Daoy (cell line): ENCODE measurements around the gene GIGYF2. TPM values are rescaled to one million over a fixed set of nuclear protein-coding genes. Genes with fewer than 3 reads are reported as not detected.
"Not testable (repeated sequence)": the region's sequence is repeated elsewhere in the genome, so short reads cannot be mapped to it uniquely, and the experiment has no call there.

ENCODE experiments used
- DNase-seq: peaks from one replicate; pipeline ENCODE4 v3.0.0-alpha.2; 2015; ENCODE audit warnings: low read depth
- total RNA-seq: library from RNA; depleted of rRNA; stranded (reverse); fragments of >200 nt; shearing (Covaris generic); gene quantifications from 2 replicates; pipeline ENCODE4 v1.2.3, GENCODE V29; 2014; rRNA removed

The GIGYF2 gene
- 44.4 and 56.9 TPM in 2 replicates for total RNA-seq

DNA sequence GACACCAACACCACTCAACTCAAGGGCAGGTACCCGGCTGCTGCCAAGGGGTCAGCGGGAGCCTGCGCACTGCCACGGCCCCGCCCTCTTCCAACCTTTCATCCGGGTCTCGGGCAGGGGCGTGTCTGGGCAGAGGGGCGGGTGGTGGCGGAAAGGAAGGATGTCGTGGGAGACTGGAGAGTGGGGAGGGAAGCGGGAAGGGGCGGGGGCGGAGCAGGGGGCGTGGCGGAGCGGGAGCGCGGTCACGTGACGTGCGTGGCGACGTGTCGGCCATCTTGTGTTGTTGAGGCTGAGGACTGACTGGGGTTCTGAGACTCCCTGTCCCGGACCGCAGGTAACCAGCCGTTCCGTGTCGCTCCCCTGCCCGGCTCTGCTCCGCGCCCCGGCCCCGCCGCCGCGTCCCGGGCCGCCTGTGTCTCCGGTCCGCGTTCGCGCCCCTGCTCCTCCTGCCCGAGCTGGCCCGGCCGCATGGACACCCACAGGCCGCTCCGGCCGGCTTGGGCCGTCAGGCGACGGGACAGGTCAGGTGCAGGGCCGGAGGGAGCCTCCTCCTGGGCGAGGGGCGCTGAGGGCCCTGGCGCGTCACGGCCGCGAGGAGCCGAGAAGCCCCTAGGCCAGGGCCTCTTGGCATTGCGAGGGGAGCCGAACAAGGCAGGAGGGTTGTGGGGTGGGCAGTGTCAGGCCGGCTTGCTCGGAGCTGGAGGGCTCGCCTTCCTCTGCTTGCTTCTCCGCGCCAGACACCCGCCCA, at the start of gene GIGYF2:
Gene GIGYF2, plus strand, starts transcription at position 273 of the 748 bp plus-strand sequence. CDS start 37,867 bp downstream, outside the sequence.
- DNase-seq, result peak; percentile 98

DNA sequence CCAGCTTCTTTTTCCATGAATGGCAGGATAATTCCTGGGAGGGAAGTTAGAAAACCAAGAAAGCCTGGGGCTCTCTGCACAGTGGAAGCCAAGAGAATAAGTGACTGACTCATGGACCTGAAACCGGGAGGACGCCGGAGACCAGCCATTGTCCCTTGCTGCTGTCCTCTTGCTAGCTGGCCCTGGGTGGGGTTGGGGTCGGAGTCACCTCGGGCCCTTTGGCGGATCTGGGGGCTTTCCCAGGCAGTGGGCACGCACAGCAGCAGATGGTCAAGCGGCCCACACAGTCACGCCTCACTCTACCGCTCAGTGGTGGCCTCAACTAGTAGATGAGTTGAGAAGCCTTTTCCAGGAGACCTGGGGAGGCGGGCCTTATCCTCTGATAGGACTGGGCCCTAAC, 48.1 kb upstream of the GIGYF2 start:
- no peak for DNase-seq

- DNase-seq, result no peak
These were observed 44.7 kb upstream of the GIGYF2 start for GRCh38 chr2:232652505-232652851.

DNA sequence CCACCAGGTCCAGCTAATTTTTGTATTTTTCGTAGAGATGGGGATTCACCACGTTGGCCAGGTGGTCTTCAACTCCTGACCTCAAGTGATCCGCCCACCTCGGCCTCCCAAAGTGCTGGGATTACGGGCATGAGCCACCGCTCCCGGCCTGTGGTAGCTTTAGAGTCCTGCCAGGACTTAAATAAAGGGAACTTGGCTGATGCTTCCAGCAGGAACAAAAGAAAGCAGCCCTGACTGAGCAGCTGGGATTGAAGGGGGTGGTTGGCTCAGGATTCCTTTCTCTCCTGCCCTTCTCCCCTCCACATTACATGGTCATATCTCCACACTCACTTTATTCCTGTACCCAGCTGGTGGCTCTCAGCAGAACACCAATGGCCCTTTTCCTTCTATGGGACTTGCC, 43.7 kb upstream of the GIGYF2 start:
- no peak for DNase-seq

- no peak for DNase-seq
These were observed 41.7 kb upstream of the GIGYF2 start for GRCh38 chr2:232655392-232655791.

DNA sequence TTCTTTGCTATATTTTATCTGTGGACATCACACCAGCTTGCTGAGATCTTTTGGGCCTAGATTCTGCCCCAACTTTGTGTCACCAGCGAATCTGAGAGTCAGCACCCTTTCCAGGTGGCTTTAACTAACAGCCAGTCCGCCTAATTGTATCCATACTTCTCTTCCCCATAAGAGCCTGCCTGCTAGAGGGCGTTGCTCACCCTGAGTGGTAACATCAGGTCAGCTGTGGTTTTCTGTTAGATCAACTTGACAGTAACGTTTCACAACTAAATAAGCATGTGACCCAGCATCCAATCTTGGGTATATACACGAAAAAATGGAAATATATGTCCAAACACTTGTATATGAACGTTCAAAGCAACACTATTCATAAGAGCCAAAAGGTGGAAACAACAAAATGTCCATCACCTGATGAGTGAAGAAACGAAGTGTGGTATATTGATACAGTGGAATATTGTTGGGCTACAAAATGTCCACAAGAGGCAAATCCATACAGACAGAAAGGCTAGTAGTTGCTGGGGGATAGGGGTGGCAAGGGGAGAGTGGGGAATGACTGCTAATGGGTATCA, 38.8 kb upstream of the GIGYF2 start:
- no peak for DNase-seq

- peak; percentile 22 for DNase-seq
These were observed 37.8 kb upstream of the GIGYF2 start for GRCh38 chr2:232659359-232659758.

- no peak for DNase-seq
These were observed 34.5 kb upstream of the GIGYF2 start for GRCh38 chr2:232662486-232663260.

DNA sequence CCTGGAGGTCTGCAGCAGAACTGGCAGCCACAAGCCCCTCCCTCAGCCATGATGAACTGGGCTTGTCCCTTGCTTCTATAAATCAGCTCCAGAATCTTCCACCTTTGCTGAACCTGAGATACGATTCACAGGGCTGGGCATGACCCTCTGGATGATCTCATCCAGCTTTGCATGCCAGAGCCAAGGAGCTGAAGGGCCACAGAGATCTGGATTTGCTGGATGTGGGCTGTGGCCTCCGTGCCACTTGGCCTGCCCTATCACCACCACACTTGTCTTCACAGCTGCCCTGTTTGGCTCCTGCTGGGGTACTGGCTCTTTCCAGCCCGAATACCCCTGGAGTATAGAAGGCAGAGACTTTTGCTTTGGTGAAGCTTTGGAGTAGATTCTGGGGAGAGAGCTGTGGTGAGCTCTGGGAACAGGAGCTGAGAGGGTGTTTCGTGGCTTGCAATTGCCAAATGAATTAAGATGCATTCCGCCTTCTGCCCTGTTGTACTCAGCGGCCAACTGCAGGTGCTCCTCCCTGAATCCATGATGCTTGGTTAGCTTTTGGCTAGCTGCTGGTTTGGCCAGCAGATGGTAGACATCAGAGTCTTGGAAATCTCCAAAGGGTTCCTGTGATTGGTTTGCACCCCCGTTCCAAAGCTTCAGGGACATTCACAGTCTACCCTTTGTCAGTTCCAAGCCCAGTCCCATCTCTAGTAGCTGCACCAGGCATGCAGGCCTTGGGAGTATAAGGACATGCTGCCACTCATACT, 30.9 kb upstream of the GIGYF2 start:
- DNase-seq, result no peak

DNA sequence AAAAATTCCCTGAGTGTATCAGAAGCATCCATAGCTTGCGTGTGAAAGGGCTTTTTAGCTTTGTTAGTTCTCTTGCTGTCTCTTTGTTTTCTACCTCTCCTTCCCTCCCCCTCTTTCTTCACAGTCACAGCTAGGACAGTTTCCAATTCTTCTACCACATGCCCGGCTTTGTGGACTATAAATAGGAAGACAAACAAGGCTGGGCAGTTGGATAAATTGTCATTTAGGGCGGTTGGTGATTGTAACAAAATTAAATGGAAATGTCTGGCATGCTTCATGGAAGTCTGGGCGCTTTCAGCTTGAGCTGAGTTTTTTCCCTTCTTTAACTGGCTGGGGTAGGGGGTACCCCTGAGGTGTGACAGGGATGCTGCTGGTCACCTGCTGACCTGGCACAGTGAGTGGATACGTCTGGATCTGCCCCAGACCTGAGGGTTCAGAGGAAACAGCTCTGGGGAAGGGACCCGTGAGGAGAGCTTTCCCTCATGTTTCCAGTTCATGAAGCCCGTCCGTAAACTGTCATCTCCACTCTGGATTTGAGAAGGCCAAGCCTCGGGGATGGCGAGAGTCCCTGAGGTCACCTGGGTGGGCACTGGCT, 29.0 kb upstream of the GIGYF2 start:
- no peak for DNase-seq

GRCh38 chr2:232668805-232669444, 28.2 kb upstream of the GIGYF2 start:
- peak; percentile 23 for DNase-seq

DNA sequence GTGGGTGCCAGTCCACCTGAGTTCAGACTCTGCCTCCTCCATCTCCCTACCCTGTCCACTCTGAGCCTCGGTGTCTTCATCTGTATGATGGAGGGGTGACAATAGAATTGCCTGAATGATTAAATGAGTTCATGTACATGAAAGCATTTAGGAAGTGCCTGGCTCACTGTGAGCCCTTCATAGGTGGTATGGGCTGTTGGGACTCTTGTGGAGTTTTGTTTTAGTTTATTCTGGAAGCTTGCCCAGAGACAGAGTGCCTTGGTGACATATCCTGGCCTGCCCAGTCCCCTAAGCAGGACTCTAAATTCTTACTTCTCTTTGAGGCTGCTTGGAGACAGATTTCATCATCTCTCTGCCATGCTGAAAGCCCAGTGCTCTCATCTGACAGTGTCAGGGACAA, 24.5 kb upstream of the GIGYF2 start:
- no peak for DNase-seq

GRCh38 chr2:232674491-232674890, 22.6 kb upstream of the GIGYF2 start:
- no peak for DNase-seq

DNA sequence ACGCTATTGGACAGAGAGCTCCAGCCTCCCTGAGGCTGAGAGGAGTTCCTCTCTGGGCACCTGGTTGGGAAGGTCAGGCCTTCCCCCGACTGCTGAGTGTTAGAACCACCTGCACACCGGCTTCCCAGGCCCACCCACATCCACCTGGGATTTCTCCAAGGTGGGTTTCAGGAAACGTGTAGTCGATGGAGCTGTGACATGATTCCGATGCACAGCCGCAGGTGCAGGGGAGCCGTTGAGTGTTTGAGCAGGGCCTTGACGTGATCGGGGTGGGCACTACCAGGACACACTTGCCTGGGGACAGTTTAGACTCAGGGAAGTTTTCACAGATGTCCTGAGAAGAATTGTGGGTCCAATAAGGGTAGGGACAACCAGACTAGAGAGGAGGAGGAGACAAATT, 21.8 kb upstream of the GIGYF2 start:
- no peak for DNase-seq

DNA sequence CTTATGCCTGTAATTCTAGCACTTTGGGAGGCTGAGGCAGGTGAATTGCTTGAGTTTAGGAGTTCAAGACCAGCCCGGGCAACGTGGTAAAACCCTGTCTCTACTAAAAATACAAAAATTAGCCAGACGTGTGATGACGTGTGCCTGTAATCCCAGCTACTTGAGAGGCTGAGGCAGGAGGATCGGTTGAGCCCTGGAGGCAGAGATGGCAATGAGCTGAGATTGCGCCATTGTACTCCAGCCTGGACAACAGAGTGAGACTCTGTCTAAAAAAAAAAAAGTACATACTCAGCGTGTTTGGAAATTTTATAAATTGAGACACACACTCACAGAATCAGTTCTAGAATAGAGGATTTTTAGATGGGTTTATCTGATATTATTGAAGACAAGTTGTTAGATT, 17.1 kb upstream of the GIGYF2 start:
- DNase-seq, result no peak

- no peak for DNase-seq
These were observed 15.6 kb upstream of the GIGYF2 start for GRCh38 chr2:232681527-232681926.

DNA sequence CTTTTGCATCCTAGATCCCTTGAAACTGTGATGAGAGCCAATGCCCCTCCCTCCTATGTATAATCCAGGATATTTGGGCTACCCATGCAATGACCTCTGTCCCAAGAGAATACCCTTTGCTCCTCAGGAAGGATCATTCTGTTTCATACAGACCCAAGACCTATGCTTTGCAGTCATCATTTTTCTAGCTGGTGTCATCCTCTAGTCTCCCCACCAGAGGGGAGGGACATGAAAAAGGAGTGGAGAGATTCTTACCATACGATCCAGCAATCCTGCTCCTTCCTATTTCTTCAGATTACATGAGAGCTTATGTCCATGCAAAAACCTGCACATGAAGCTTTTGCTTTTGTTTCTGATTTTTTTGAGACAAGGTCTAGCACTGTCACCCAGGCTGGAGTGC, 13.8 kb upstream of the GIGYF2 start:
- DNase-seq, result no peak

GRCh38 chr2:232685391-232685790, 11.7 kb upstream of the GIGYF2 start:
- not testable (repeated sequence) for DNase-seq

- DNase-seq, result no peak
These were observed 9.6 kb upstream of the GIGYF2 start for GRCh38 chr2:232687382-232688160.

DNA sequence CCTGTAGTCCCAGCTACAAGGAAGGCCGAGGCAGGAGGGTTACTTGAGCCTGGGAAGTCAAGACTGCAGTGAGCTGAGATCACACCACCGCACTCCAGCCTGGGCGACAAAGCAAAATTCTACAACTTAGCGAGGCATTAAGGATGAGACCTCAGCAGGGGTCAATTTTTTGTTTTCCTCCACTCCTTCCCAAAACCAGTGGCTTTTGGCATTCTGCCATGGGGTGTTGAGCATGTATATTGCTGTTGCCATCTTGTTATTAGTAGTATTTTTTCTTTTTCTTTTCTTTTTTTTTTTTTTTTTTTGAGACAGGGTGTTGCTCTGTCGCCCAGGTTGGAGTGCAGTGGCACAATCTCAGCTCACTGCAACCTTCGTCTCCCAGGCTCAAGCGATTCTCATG, 8.9 kb upstream of the GIGYF2 start:
- no peak for DNase-seq
